Suprapubic skin (tissue), 4 donors: Measurements from ENCODE around the gene TNNI3.

Source experiments
- EP300 ChIP-seq: sonication (generic); formaldehyde crosslinking; IDR thresholded peaks from one replicate; pipeline ENCODE4 v1.6.1; 2017; ENCODE audit warnings: antibody characterized with exemption
- POLR2A ChIP-seq, 2 donors: fragments of 450-650 bp; IDR thresholded peaks; one replicate each; pipeline ENCODE4 v1.6.1; 2017; ENCODE audit warnings: antibody characterized with exemption in 2 of 2, mild to moderate bottlenecking in 2 of 2, moderate library complexity in 2 of 2
- POLR2AphosphoS5 ChIP-seq, 3 donors: sonication (generic); formaldehyde crosslinking; IDR thresholded peaks; one replicate each; pipeline ENCODE4 v1.6.1; 2017; ENCODE audit warnings: antibody characterized with exemption in 3 of 3
- TF ChIP-seq, protein P1 (sequence below), 2 donors: fragments of 200-600 bp in 1 of 2; fragments of 450-650 bp in 1 of 2; sonication (generic) in 1 of 2; IDR thresholded peaks; one replicate each; pipeline ENCODE4 v1.5.1; 2016 to 2019; ENCODE audit warnings: antibody characterized with exemption in 2 of 2, mild to moderate bottlenecking in 1 of 2, moderate library complexity in 1 of 2

DNA sequence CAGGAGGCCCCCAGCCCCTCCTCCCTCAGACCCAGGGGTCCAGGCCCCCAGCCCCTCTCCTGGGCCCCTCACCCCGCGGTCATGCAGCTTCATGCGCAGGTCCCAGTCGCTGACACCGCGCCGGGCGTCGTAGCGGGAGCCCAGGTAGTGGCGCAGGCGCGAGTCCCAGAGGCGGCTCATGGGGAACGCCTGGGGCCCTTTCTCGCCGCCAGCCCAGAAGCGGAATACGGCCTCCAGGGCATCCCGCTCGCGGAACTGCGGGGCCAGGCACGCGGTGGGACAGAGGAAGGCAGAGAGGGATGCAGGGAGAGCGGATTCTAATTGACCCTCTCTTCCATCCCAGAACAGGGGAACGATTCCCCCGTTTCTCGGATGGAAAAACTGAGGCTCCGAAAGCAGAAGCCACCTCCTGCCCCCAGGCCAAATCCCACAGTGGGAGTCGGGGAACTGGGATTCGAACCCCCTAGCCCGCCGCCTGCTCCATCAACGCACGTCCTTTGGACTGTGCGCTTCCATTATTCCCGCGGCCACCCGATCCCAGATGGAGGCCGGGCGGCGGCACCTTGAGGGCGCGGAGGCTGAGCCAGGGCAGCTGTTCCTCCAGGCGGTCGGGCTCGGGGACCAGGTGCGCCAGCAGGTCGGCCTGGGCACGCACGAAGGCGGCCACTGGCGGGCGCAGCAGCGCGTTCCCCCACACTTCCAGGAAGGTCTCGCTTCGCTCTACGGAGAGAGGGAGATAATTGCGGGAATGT, 4.2 kb upstream of the TNNI3 start:
- TF ChIP-seq, protein P1, sequence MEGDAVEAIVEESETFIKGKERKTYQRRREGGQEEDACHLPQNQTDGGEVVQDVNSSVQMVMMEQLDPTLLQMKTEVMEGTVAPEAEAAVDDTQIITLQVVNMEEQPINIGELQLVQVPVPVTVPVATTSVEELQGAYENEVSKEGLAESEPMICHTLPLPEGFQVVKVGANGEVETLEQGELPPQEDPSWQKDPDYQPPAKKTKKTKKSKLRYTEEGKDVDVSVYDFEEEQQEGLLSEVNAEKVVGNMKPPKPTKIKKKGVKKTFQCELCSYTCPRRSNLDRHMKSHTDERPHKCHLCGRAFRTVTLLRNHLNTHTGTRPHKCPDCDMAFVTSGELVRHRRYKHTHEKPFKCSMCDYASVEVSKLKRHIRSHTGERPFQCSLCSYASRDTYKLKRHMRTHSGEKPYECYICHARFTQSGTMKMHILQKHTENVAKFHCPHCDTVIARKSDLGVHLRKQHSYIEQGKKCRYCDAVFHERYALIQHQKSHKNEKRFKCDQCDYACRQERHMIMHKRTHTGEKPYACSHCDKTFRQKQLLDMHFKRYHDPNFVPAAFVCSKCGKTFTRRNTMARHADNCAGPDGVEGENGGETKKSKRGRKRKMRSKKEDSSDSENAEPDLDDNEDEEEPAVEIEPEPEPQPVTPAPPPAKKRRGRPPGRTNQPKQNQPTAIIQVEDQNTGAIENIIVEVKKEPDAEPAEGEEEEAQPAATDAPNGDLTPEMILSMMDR (IDR thresholded peaks at IDR 0.05), result no peak
- TF ChIP-seq POLR2AphosphoS5 (IDR thresholded peaks at IDR 0.05) (no peak), POLR2A (IDR thresholded peaks at IDR 0.05) (no peak), EP300 (no peak)
